ENCODE data around the gene SNPH.

DNA sequence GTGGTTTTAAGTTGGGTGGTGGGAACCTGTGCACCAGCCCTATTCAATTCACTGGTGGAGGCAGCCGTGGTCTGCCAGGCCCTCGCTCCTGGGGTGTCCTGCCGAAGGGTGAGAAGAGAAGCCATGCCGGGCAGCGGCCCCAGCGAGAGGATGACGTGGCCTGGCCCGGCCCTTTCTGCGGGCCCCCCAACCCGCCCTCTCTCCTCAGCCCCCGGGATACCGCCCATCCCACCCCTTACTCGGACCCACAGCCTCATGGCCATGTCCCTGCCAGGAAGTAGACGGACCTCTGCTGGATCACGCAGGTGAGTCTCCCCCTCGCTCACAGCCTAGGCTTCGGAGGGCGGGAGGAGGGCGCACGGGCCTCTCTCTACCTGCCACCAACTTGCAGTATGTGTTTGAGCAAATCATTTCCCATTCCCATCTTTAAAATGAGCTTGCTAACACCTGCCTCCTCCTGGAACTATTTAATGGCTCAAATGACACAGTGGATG lies 30.1 kb downstream of the SNPH start:
- no peak for TF ChIP-seq EZH2phosphoT487 (IDR thresholded peaks at IDR 0.05; ENCODE audit: insufficient read depth, low read depth)
- no peak for TF ChIP-seq EZH2 (IDR thresholded peaks at IDR 0.05; ENCODE audit: insufficient read depth, poor library complexity, severe bottlenecking)

All from GM23248 (cell line).